Measurements from ENCODE around the gene TSPAN4. TPM values are rescaled to one million over a fixed set of nuclear protein-coding genes. Genes with fewer than 3 reads are reported as not detected.

Gene TSPAN4
- total RNA-seq, 1 experiment from 2014 or later, result 50.3 TPM

DNA sequence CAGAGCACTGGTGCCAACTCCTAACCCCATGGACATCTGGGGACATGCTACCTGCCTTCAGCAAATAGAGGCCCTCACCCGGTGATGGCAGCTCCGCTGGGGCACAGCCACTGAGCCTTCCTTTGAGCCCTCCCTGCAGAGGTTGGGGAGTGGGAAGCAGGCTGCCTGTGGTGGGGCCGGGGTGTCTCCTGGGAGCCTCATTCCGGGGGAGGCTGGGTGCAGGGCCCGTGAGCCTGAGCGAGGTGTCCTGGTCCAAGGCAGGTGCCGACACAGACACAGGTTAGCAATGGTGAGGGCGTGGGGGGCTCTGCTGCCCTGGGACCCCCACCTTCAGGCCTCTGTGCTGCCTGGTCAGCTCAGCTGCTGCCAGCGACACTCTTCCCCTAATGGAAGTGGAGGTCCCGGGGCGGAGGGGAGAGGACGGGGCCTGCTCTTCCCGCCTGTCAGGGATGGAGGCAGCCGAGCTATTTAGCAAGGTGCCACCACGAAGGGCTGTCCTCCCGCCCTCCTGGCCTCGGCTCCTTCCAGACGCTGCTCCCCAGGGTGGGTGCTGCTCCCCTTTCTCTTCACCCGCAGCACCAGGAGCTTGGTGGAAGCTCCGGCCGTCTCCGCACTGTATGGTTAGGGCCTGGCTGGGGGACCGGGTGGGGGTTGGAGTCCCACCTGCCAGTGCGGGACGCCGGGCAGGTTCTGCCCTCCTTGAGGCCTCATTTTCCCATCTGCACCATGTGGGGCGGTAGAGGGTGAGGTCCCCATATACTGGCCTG lies 11.2 kb downstream of the TSPAN4 start:
- no peaks in the 10 kb centered on the region for H3K27me3 ChIP-seq (ENCODE audit: insufficient read depth, low read length)
- ChIA-PET CTCF (no interaction called here), POLR2A (interaction anchor here (0.8 kb wide), 1 partner anchor 8 kb away, joined by 4 read pairs; no protein-coding TSS in a partner anchor), RAD21 (ENCODE audit: low non-redundant PET in 1 of 2, low total read pairs in 2 of 2, uncharacterized antibody in 2 of 2, unreplicated experiment in 2 of 2) (no interaction called here)
- TF ChIP-seq ZFX (IDR thresholded peaks at IDR 0.05) (no peak), EZH2 (IDR thresholded peaks at IDR 0.05) (no peak), SRF (IDR thresholded peaks at IDR 0.05; ENCODE audit: low read depth) (no peak), POLR2A (IDR thresholded peaks at IDR 0.05; ENCODE audit: borderline replicate concordance, extremely low read depth, insufficient read depth, insufficient read length) (no peak)
- intact Hi-C loops (cut with micrococcal nuclease), result no loop called here
- no peaks in the 10 kb centered on the region for H3K9me3 ChIP-seq (ENCODE audit: control insufficient read depth in 1 of 2, insufficient read depth in 1 of 2, low read depth in 1 of 2, low read length in 2 of 2)
- H3K4me3 ChIP-seq (replicated peaks in 1 of 2; ENCODE audit: low read depth in 1 of 2, low read length in 2 of 2), result no peak overlapping the region
- H3K4me2 ChIP-seq (ENCODE audit: low read length), result no peak overlapping the region
- no peaks in the 10 kb centered on the region for H4K20me1 ChIP-seq (ENCODE audit: insufficient read depth)
- no peaks in the 10 kb centered on the region; a peak in 1 of 4 replicates for H3K36me3 ChIP-seq (ENCODE audit: control insufficient read depth in 1 of 2, insufficient read depth in 2 of 2, low read length in 2 of 2)
- H3K4me1 ChIP-seq (ENCODE audit: control insufficient read depth in 1 of 2, insufficient read depth in 2 of 2, low read length in 2 of 2), result peaks cover 0 to 6% of the 10 kb centered on the region in 2 experiments; a peak in 1 of 4 replicates
- no peak for DNase-seq (ENCODE audit: low read depth, low spot score)
- no peak for ATAC-seq
- H3K79me2 ChIP-seq (ENCODE audit: insufficient read depth, low read length), result no peaks in the 10 kb centered on the region
- H3K9ac ChIP-seq (ENCODE audit: low read length), result no peak overlapping the region
- H3K9me2 ChIP-seq (ENCODE audit: insufficient read depth), result no peaks in the 10 kb centered on the region
- H3K27ac ChIP-seq (ENCODE audit: low read depth, low read length), result no peak overlapping the region
- BruUV-seq (replicated peaks), result no TSS peak
- H2AFZ ChIP-seq (ENCODE audit: low read depth, low read length, poor library complexity, severe bottlenecking), result no peak overlapping the region

DNA sequence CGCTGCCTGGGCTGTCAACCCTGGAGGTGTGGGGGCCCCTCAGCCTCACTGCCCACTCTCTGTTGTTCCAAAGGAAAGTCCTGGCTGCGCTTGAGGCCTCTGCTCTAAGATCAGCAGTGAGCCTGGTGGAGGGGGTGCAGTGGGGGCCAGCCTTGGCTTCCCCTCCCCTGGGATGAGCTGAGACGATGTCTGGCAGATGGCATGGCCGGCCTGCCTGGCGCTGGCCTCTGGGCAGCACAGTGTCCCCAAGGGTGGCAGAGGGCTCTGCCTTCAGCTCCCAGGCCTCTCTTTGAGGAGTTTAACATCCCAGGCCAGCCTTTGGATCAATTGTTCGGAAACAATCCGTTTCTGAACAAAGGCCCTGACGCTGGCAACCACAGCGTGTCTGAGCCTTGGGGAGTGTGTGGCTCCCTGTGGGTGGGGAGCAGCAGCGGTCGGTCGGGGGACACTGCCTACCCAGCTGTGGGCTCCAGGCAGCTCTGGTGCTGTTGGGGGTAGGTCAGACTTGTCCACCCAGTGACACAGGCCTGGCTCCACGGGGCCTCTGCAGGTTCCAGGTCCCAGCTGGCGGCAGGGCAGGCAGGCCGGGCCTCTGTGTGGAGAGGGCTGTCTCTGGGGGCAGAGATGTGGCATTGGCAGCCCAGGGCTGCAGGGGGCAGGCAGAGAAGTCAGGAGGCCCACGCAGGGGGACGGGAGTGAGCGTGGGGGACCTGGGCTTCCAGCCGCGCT lies 12.1 kb downstream of the TSPAN4 start:
- Histone ChIP-seq H4K20me1 (ENCODE audit: insufficient read depth) (no peaks in the 10 kb centered on the region), H3K27ac (ENCODE audit: low read depth, low read length) (no peak overlapping the region; the same call in 1 of the 2 replicates), H3K9ac (ENCODE audit: low read length) (no peak overlapping the region), H3K4me1 (ENCODE audit: control insufficient read depth in 1 of 2, insufficient read depth in 2 of 2, low read length in 2 of 2) (peaks cover 4 to 12% of the 10 kb centered on the region in 2 experiments), H2AFZ (ENCODE audit: low read depth, low read length, poor library complexity, severe bottlenecking) (no peak overlapping the region), H3K36me3 (ENCODE audit: control insufficient read depth in 1 of 2, insufficient read depth in 2 of 2, low read length in 2 of 2) (no peaks in the 10 kb centered on the region), H3K4me3 (replicated peaks in 1 of 2; ENCODE audit: low read depth in 1 of 2, low read length in 2 of 2) (no peak overlapping the region), H3K9me2 (ENCODE audit: insufficient read depth) (no peaks in the 10 kb centered on the region), H3K79me2 (ENCODE audit: insufficient read depth, low read length) (no peaks in the 10 kb centered on the region), H3K9me3 (ENCODE audit: control insufficient read depth in 1 of 2, insufficient read depth in 1 of 2, low read depth in 1 of 2, low read length in 2 of 2) (no peaks in the 10 kb centered on the region), H3K4me2 (ENCODE audit: low read length) (no peak overlapping the region), H3K27me3 (ENCODE audit: insufficient read depth, low read length) (no peaks in the 10 kb centered on the region)
- intact Hi-C loops (cut with micrococcal nuclease), result no loop called here
- POLR2A ChIA-PET, result interaction anchor here (0.8 kb wide), 1 partner anchor 9 kb away, joined by 4 read pairs; no protein-coding TSS in a partner anchor
- no peak for DNase-seq (ENCODE audit: low read depth, low spot score)
- RAD21 ChIA-PET (ENCODE audit: low non-redundant PET in 1 of 2, low total read pairs in 2 of 2, uncharacterized antibody in 2 of 2, unreplicated experiment in 2 of 2), result no interaction called here
- BruUV-seq (replicated peaks), result no TSS peak
- CTCF ChIA-PET, result no interaction called here
- ATAC-seq, result no peak
- TF ChIP-seq, protein P1, sequence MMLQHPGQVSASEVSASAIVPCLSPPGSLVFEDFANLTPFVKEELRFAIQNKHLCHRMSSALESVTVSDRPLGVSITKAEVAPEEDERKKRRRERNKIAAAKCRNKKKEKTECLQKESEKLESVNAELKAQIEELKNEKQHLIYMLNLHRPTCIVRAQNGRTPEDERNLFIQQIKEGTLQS (IDR thresholded peaks at IDR 0.05), result no peak
- TF ChIP-seq JUND (IDR thresholded peaks at IDR 0.05) (no peak), EZH2 (IDR thresholded peaks at IDR 0.05) (no peak), TCF7L2 (IDR thresholded peaks at IDR 0.05; ENCODE audit: borderline replicate concordance, extremely low read depth, insufficient read depth, insufficient read length) (no peak), SP1 (IDR thresholded peaks at IDR 0.05; ENCODE audit: low read depth) (no peak), ZFX (IDR thresholded peaks at IDR 0.05) (no peak)
- TF ChIP-seq, protein P2, sequence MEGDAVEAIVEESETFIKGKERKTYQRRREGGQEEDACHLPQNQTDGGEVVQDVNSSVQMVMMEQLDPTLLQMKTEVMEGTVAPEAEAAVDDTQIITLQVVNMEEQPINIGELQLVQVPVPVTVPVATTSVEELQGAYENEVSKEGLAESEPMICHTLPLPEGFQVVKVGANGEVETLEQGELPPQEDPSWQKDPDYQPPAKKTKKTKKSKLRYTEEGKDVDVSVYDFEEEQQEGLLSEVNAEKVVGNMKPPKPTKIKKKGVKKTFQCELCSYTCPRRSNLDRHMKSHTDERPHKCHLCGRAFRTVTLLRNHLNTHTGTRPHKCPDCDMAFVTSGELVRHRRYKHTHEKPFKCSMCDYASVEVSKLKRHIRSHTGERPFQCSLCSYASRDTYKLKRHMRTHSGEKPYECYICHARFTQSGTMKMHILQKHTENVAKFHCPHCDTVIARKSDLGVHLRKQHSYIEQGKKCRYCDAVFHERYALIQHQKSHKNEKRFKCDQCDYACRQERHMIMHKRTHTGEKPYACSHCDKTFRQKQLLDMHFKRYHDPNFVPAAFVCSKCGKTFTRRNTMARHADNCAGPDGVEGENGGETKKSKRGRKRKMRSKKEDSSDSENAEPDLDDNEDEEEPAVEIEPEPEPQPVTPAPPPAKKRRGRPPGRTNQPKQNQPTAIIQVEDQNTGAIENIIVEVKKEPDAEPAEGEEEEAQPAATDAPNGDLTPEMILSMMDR (IDR thresholded peaks at IDR 0.05 in 2 of 3, conservative IDR thresholded peaks at IDR 0.05 in 1 of 3; ENCODE audit: borderline replicate concordance in 1 of 3, insufficient read depth in 1 of 3, low read depth in 2 of 3, low read length in 2 of 3), result no peak
- TF ChIP-seq, protein P3, sequence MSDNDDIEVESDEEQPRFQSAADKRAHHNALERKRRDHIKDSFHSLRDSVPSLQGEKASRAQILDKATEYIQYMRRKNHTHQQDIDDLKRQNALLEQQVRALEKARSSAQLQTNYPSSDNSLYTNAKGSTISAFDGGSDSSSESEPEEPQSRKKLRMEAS (IDR thresholded peaks at IDR 0.05), result no peak

Data from HCT116 (cell line).